Measurements from ENCODE around the gene KCNC3. TPM values are rescaled to one million over a fixed set of nuclear protein-coding genes. Genes with fewer than 3 reads are reported as not detected.
A peak's percentile ranks its signal among the peaks of the same experiment; 100 is the strongest.

The KCNC3 gene
- total and polyA plus RNA-seq, 10 of the 15 experiments (the other 5 are each of a cell fraction or from before 2014, with no cell fraction given) = 0.08 to 3.8 (median 0.44) TPM; not detected in 2

- no peak for TF ChIP-seq MAX (IDR thresholded peaks at IDR 0.05; ENCODE audit: low read depth, low read length)
- no peak for TF ChIP-seq CHD1 (IDR thresholded peaks at IDR 0.05; ENCODE audit: low read depth, low read length)
- peak; percentile 77 for TF ChIP-seq MTA2 (IDR thresholded peaks at IDR 0.05; ENCODE audit: low read depth)
- TF ChIP-seq E2F8 (IDR thresholded peaks at IDR 0.05; ENCODE audit: low read depth, partially characterized antibody) = no peak
- no peak for TF ChIP-seq RBBP5 (conservative IDR thresholded peaks at IDR 0.05)
- no peak for TF ChIP-seq CUX1 (IDR thresholded peaks at IDR 0.05; ENCODE audit: insufficient replicate concordance, low read depth, low read length)
- peak; percentile 57; the same call in 1 of the 2 replicates for TF ChIP-seq PKNOX1 (IDR thresholded peaks at IDR 0.05)
- TF ChIP-seq IKZF2 (IDR thresholded peaks at IDR 0.05) = peak; percentile 66; a peak in 2 of 4 replicates
- TF ChIP-seq SMAD5 (IDR thresholded peaks at IDR 0.05; ENCODE audit: low read depth) = no peak
- TF ChIP-seq BCLAF1 (IDR thresholded peaks at IDR 0.05) = no peak
- no peak for TF ChIP-seq NFYA (IDR thresholded peaks at IDR 0.05; ENCODE audit: borderline replicate concordance, low read depth, low read length)
- TF ChIP-seq ZSCAN29 (IDR thresholded peaks at IDR 0.05) = peak; percentile 89
- TF ChIP-seq MEF2B (IDR thresholded peaks at IDR 0.05; ENCODE audit: partially characterized antibody, poor library complexity, severe bottlenecking) = peak; percentile 78
- TF ChIP-seq ATF2 (IDR thresholded peaks at IDR 0.05; ENCODE audit: low read length) = peak; percentile 62; the same call in 1 of the 2 replicates
- peak; percentile 91 for TF ChIP-seq RUNX3 (IDR thresholded peaks at IDR 0.05; ENCODE audit: low read length)
Measured at GRCh38 chr19:50341091-50341564, 12.0 kb upstream of the KCNC3 start (continued).
